G401.6 (cell line): Measurements from ENCODE around the gene USP33.
"Not testable (repeated sequence)": the region's sequence is repeated elsewhere in the genome, so short reads cannot be mapped to it uniquely, and the experiment has no call there.

ENCODE experiments used
- FAIRE-seq: peaks from 2 replicates; lab custom pipeline; 2012; peaks lifted over from hg19 to GRCh38; lab: Jason Lieb, UNC

USP33 gene

GRCh38 chr1:77671836-77672235 is 87.8 kb downstream of the USP33 start:
- no peak for FAIRE-seq

- FAIRE-seq = no peak
These were observed 89.3 kb downstream of the USP33 start for GRCh38 chr1:77670330-77670729.

- FAIRE-seq = no peak
These were observed 90.7 kb downstream of the USP33 start for GRCh38 chr1:77668924-77669449.

- no peak for FAIRE-seq
These were observed 94.6 kb downstream of the USP33 start for GRCh38 chr1:77664939-77665516.

GRCh38 chr1:77661696-77662095 is 98.0 kb downstream of the USP33 start:
- FAIRE-seq = no peak

- FAIRE-seq = no peak
These were observed 99.6 kb downstream of the USP33 start for GRCh38 chr1:77659879-77660593.

GRCh38 chr1:77658271-77658670 is 101.4 kb downstream of the USP33 start:
- no peak for FAIRE-seq

- FAIRE-seq = no peak
These were observed 104.1 kb downstream of the USP33 start for GRCh38 chr1:77655431-77655974.

- FAIRE-seq = no peak
These were observed 106.6 kb downstream of the USP33 start for GRCh38 chr1:77652970-77653516.

GRCh38 chr1:77652268-77652667 is 107.4 kb downstream of the USP33 start:
- no peak for FAIRE-seq

- FAIRE-seq = no peak
These were observed 110.5 kb downstream of the USP33 start for GRCh38 chr1:77649127-77649526.

- not testable (repeated sequence) for FAIRE-seq
These were observed 113.4 kb downstream of the USP33 start for GRCh38 chr1:77646224-77646623.
